ENCODE results near the gene LIFR.
A peak's percentile ranks its signal among the peaks of the same experiment; 100 is the strongest.

Gene LIFR

DNA sequence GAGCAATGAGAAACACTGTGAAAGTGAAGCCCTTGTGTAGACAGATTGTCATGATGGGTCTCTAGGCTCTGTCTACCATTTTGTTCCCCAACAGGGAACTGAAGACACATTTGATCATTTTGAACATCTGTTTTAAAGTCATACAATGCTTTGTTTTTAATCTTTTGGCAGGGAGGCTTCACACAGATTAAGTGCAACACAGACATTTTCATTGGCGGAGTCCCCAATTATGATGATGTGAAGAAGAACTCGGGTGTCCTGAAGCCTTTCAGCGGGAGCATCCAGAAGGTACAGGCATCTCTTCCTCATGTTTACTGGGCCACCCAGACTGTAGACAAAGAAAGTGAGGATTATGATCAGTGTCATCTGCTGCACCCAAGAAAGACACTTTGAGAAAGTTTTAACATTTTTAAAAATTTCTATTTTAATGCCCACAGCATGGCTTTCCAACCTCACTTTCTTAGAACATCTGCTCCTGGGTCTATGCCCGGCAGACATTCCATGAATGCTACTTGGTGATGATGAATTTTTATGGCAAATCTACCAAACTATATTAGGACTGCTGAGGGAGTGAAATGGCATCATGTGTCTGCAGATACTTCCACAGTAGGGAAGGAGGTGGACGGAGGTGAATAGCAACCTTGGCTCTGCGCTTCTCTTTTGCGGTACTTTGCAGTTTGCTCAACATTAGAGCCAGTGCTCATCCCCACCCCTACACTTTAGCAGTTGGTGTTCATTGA lies 121.3 kb downstream of the LIFR start:
- peak; percentile 75 for DNase-seq

DNA sequence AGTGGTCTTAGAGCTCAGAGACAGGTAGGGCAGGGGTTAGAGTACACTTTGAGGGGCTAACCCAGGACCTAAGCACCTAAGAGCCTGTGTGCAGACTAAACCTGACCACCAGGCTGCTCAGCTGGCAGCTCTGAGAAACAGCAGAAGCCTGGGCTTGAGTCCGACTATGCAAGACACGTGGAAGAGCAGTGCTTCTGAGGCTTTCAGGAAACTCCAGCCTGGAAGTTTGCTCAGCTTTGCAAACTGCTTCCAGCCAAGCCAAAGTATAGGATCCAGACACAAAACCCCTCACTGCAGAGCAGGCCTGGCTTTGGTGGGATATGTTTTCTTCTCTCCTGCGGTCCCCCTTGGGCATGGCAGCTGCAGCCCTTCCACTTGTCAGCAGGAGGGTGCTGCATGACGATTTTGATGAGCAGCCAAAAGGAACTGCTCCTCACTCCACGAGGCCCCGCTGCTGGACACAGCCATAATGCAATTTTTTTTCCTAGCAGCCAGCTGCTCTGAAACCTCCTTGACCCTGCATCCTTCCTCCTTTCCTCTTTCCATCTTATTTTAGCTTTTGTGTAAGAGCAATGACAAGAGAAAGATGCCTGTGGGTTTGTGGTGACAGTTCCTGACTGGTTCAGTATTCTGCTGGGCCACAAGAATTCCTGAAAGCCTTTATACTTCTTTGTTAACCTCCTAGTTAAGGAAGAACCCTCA lies 123.1 kb downstream of the LIFR start:
- peak; percentile 92 for DNase-seq

DNA sequence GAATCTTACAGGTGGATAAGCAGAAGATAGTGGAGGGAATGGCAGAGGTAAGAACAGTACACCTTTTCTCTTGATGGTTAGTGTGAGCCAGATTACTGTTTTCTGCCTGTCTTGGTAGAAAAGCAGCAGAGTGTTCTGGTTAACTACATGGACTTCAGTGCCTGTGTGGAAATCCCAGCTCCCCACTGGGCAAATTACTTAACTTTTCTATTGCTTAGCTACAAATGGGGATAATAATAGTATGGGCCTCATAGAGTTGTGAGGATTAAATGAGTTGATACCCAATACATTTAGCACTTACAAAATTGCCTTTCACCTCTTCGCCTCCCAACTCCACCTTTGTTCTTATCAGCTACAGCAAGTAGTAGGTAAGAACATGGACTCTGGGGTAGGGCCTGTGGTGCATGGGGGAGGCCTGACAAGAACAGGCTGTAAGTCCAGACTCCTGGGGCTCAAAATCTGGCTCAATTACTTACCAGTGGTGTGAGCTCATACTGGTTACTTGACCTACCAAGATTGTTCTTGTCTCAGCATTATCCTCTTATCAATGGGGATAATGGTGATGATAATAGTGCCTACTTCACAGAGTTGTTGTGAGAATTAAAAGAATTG lies 125.1 kb downstream of the LIFR start:
- no peak for DNase-seq

DNA sequence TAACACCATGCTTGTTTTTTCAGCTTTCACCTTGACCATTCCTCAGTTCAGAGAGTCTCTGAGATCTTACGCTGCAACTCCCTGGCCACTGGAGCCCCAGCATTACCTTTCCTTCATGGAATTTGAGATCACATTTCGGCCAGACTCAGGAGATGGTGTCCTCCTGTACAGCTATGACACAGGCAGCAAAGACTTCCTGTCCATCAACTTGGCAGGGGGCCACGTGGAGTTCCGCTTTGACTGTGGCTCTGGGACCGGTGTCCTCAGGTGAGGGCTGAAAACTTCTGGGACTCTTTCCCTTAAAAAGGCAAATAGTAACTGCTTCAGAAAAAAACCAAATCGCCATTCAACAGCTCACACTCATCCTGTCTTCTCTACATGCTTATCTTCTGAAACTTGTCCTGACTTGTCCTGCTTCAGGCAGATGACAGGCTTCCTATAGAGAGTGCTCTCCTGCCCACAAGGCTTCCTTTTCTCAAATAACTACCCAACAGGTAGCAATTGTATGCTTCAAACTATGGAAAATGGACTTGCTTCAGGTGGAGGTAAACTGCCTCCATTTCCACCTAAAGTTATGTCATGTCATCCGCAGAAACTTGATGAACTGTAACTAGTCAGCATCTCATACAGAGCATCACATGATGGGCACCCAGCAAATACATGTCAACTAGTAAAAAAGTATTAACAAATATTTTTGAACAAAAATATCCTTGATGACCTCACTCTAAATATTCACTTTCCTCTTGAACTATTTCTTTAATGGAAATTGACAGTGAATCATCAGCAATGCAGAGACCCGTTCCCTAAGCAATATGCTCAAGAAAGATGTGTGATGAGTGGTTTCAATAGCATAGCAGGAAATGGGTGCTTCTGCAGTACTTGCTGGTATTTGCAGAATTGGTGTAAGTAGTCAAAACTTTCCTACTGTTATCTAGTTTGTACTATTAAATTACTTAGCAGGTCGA lies 129.2 kb downstream of the LIFR start:
- DNase-seq = peak; percentile 69

DNA sequence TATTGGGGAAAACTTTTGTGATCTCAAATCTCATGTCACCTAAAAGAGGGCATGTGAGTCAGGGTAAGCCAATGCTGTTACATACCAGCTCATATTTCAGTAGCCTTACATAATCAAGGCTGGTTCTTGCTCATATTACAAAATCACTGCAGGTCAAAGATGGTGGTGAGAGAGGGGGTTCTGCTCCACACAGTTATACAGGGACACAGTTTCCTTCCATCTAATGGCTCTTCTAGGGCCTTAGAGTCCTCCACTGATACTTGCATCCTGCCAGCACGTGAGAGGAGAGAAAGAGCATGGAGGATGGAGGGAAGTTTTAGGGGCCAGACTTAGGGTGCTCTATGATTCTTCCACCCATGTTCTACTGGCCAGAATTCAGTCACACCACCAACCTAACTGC lies 130.0 kb downstream of the LIFR start:
- DNase-seq = peak; percentile 63

All from fibroblast of skin of abdomen (primary cell).